ENCODE measurements around the gene RASSF6.

RASSF6 gene

DNA sequence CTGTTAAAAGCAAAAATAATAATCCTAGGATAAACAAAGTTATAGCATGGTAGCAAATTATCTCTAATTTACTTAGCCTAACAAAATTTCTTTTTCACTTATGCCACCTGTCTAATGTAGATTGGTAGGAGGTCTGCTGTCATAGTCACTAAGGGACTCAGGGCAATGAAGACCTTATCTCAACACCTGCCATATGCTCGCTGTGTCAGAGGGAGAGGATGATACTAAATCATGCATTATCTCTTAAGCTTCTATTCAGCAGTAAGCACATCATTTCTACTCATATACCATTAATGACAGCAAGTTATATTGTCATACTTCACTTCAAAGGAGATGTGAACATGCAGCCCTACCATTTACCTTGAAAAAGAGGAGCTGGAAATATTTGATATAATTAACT, 94.6 kb downstream of the RASSF6 start:
- CTCF ChIA-PET: no interaction called here
- TF ChIP-seq CTCF (IDR thresholded peaks at IDR 0.05; ENCODE audit: insufficient read depth, low read length, missing control alignments): no peak
- POLR2A ChIA-PET: no interaction called here
- no peak overlapping the region for H3K4me3 ChIP-seq (ENCODE audit: low read depth, low read length)
- no peak for DNase-seq (ENCODE audit: low read depth, low spot score)

DNA sequence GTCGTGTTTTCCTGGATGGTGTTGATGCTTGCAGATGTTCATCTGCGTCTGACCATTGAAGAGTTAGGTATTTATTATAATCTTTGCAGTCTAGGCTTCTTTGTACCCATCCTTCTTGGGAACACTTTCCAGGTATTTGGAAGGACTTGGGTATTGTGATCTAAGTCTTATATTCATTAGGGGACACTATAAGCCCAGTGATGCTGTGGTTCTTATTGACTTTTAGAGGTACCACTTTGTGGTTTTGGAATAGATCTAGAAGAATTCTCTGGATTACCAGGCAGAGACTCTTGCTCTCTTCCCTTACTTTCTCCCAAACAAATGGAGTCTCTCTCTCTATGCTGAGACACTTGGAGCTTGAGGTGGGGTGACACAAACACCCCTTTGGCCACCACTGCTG, 97.1 kb downstream of the RASSF6 start:
- POLR2A ChIA-PET: no interaction called here
- CTCF ChIA-PET: no interaction called here
- H3K4me3 ChIP-seq (ENCODE audit: low read depth, low read length): no peak overlapping the region
- no peak for TF ChIP-seq CTCF (IDR thresholded peaks at IDR 0.05; ENCODE audit: insufficient read depth, low read length, missing control alignments)
- no peak for DNase-seq (ENCODE audit: low read depth, low spot score)
